ENCODE measurements around the gene SPTLC1. TPM values are rescaled to one million over a fixed set of nuclear protein-coding genes. Genes with fewer than 3 reads are reported as not detected.

The SPTLC1 gene
- total and polyA plus RNA-seq, 2 of the 8 experiments (the other 6 are each of a cell fraction or from before 2014, with no cell fraction given): 34.2 to 62.1 TPM

DNA sequence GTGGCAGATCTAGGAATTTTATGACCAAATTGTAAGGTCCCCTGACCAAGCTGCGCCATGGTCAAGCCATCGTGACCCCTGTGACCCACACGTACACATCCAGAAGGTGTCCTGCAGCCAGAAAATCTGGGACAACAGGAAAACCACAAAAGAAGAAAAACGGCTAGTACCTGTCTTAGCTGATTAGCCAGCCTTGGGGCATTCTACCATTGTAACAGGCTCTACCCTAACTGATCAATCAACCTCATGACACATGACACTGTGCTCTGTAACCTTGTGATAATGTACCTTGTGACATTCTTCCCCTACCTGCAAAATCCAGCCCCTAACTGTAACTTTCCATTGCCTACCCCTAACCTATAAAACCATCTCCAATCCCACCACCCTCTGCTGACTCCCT lies 43.6 kb downstream of the SPTLC1 start:
- H3K23me2 ChIP-seq (ENCODE audit: low read depth, low read length): no peaks in the 10 kb centered on the region
- H3K4me3 ChIP-seq (ENCODE audit: extremely low read depth in 1 of 4, insufficient read depth in 2 of 4, low read depth in 3 of 4, low read length in 4 of 4): no peak overlapping the region; a peak in 1 of 8 replicates
- H2BK20ac ChIP-seq (ENCODE audit: low read length): no peak overlapping the region
- H3K9me3 ChIP-seq (ENCODE audit: insufficient read depth in 2 of 2, low read depth in 1 of 2, low read length in 1 of 2): no peaks in the 10 kb centered on the region
- H3K23ac ChIP-seq (ENCODE audit: insufficient read length): no peak overlapping the region
- H3K56ac ChIP-seq (replicated peaks; ENCODE audit: insufficient read length, low read depth, low read length): no peak overlapping the region
- no peak overlapping the region for H3K14ac ChIP-seq (ENCODE audit: insufficient read length)
- peaks cover 4 to 30% (median 7%) of the 10 kb centered on the region in 4 experiments; a peak in 6 of 8 replicates for H3K36me3 ChIP-seq (ENCODE audit: control insufficient read depth in 2 of 4, insufficient read depth in 4 of 4, low read length in 3 of 4)
- no peak overlapping the region for H3K4me2 ChIP-seq (ENCODE audit: insufficient read depth in 1 of 2, low read depth in 2 of 2, low read length in 2 of 2)
- H3K4me1 ChIP-seq (replicated peaks in 1 of 4; ENCODE audit: control insufficient read depth in 3 of 4, insufficient read depth in 4 of 4, low read length in 3 of 4): no peaks in the 10 kb centered on the region
- CTCF ChIA-PET (ENCODE audit: partially characterized antibody): no interaction called here
- H4K5ac ChIP-seq (ENCODE audit: insufficient read length, low read depth, low read length): no peak overlapping the region
- H3K9ac ChIP-seq (replicated peaks in 1 of 4; ENCODE audit: extremely low read depth in 1 of 4, low read depth in 3 of 4, low read length in 3 of 4): no peak overlapping the region
- POLR2A ChIA-PET (ENCODE audit: partially characterized antibody): no interaction called here
- H3K79me1 ChIP-seq (ENCODE audit: low read depth, low read length): no peaks in the 10 kb centered on the region; the same call in 1 of the 2 replicates
- no peaks in the 10 kb centered on the region for H3K27me3 ChIP-seq (replicated peaks in 1 of 4; ENCODE audit: control insufficient read depth in 3 of 4, extremely low read depth in 1 of 4, insufficient read depth in 3 of 4, low read length in 3 of 4)
- H2AK5ac ChIP-seq (ENCODE audit: low read depth, low read length): no peak overlapping the region
- no peak overlapping the region for H2BK5ac ChIP-seq (ENCODE audit: low read depth, low read length)
- H3K27ac ChIP-seq (ENCODE audit: low read depth, low read length): no peak overlapping the region
- H3K4ac ChIP-seq (replicated peaks; ENCODE audit: insufficient read length, low read depth, low read length): no peak overlapping the region
- no peak overlapping the region for H4K91ac ChIP-seq (replicated peaks; ENCODE audit: insufficient read length, low read length)
- H2BK15ac ChIP-seq (ENCODE audit: low read length): no peak overlapping the region
- no peak overlapping the region for H4K8ac ChIP-seq (ENCODE audit: extremely low read depth, insufficient read depth, low read length)
- 99% methylated on average over 4 of the region's 4 CpGs; no CpG with 5 or more reads in 1 of the 2 experiments for WGBS, 2 experiments (ENCODE audit: extremely low coverage in 1 of 2, insufficient coverage in 1 of 2, insufficient read length in 1 of 2, insufficient replicate concordance in 2 of 2, low coverage in 1 of 2, low lambda C conversion rate in 2 of 2, missing lambda C conversion rate in 1 of 2)
- no peak overlapping the region for H2BK12ac ChIP-seq (ENCODE audit: low read depth, low read length)
- no peak overlapping the region for H2AFZ ChIP-seq (ENCODE audit: low read length)
- no peaks in the 10 kb centered on the region for H3K79me2 ChIP-seq (ENCODE audit: control insufficient read depth in 1 of 2, insufficient read depth in 2 of 2, low read length in 2 of 2)
- no peak overlapping the region for H3K18ac ChIP-seq (ENCODE audit: extremely low read depth, low read length)
- FAIRE-seq (no peak), DNase-seq (ENCODE audit: low read depth in 1 of 2, low spot score in 2 of 2) (no peak)
- no peaks in the 10 kb centered on the region for H4K20me1 ChIP-seq (replicated peaks in 1 of 2; ENCODE audit: control insufficient read depth in 1 of 2, insufficient read depth in 2 of 2, low read length in 2 of 2)
- H2BK120ac ChIP-seq (replicated peaks; ENCODE audit: low read depth, low read length): no peak overlapping the region
- TF ChIP-seq EGR1 (IDR thresholded peaks at IDR 0.05; ENCODE audit: borderline replicate concordance, low read depth, low read length): no peak
- TF ChIP-seq BRCA1 (IDR thresholded peaks at IDR 0.05; ENCODE audit: low read depth, low read length): no peak
- TF ChIP-seq GTF2F1 (IDR thresholded peaks at IDR 0.05; ENCODE audit: borderline replicate concordance, low read depth, low read length): no peak
